Muscle layer of duodenum (tissue), 2 donors: ENCODE results near the gene TMEM38B.
"Not testable (repeated sequence)": the region's sequence is repeated elsewhere in the genome, so short reads cannot be mapped to it uniquely, and the experiment has no call there.

Experiments
- H3K27ac ChIP-seq: one replicate; pipeline ENCODE4 v1.7.0; 2013; ENCODE audit warnings: mild to moderate bottlenecking, low read length
- H3K27me3 ChIP-seq: one replicate; pipeline ENCODE4 v1.7.0; 2013; ENCODE audit warnings: low read depth, mild to moderate bottlenecking, control low read depth, low read length
- H3K36me3 ChIP-seq, 2 donors: one replicate each; pipeline ENCODE4 v1.7.0; 2013; ENCODE audit warnings: low read length in 2 of 2, control low read depth in 1 of 2, mild to moderate bottlenecking in 1 of 2; ENCODE audit not compliant: insufficient read depth in 2 of 2, control insufficient read depth in 1 of 2
- H3K4me1 ChIP-seq, 2 donors: one replicate each; pipeline ENCODE4 v1.7.0; 2013; ENCODE audit warnings: low read length in 2 of 2, mild to moderate bottlenecking in 2 of 2, control low read depth in 1 of 2, moderate library complexity in 1 of 2; ENCODE audit not compliant: insufficient read depth in 2 of 2, control insufficient read depth in 1 of 2
- H3K4me3 ChIP-seq, 2 donors: one replicate each; pipeline ENCODE4 v1.7.0; 2013; ENCODE audit warnings: low read length in 2 of 2, low read depth in 1 of 2, mild to moderate bottlenecking in 1 of 2
- H3K9me3 ChIP-seq, 2 donors: one replicate each; pipeline ENCODE4 v1.7.0; 2013; ENCODE audit warnings: low read length in 2 of 2, control low read depth in 1 of 2, mild to moderate bottlenecking in 1 of 2; ENCODE audit not compliant: control insufficient read depth in 1 of 2
- donor health status: healthy.

Gene TMEM38B

DNA sequence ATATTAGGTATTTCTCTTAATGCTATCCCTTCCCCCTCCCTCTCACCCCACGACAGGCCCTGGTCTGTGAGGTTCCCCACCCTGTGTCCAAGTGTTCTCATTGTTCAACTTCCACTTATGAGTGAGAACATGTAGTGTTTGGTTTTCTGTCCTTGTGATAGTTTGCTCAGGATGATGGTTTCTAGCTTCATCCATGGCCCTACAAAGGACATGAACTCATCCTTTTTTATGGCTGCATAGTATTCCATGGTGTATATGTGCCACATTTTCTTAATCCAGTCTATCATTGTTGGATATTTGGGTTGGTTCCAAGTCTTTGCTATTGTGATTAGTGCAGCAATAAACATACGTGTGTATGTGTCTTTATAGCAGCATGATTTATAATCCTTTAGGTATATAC is 37.1 kb downstream of the TMEM38B start:
- H3K36me3 ChIP-seq, result peaks cover 0 to 10% of the 10 kb centered on the region in 2 donors
- not testable (repeated sequence) for H3K27ac ChIP-seq, H3K4me3 ChIP-seq, H3K4me1 ChIP-seq, H3K27me3 ChIP-seq
- H3K9me3 ChIP-seq, result peaks cover 7 to 23% of the 10 kb centered on the region in 2 donors

DNA sequence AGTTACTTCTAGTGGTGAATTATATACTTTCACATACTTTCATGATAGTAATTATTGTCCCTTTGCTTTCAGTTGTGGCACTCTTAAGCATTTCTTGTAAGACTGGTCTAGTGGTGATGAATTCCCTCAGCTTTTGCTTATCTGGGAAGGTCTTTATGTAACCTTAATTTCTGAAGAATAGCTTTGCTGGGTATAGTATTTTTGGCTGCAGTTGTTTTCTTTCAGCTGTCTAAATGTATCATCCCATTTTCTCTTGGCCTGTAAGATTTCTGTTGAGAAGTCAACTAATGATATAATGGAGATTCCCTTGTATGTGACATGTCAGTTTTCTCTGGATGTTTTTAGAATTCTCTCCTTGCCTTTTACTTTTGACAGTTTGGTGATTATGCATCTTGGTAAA is 41.0 kb downstream of the TMEM38B start:
- H3K4me3 ChIP-seq, result peak overlapping the region in 1 of 2 donors; percentile 24
- peaks cover 0 to 10% of the 10 kb centered on the region in 2 donors for H3K36me3 ChIP-seq
- peaks cover 16 to 33% of the 10 kb centered on the region in 2 donors for H3K9me3 ChIP-seq
- no peaks in the 10 kb centered on the region for H3K4me1 ChIP-seq
- H3K27me3 ChIP-seq, result no peaks in the 10 kb centered on the region
- no peak overlapping the region for H3K27ac ChIP-seq

DNA sequence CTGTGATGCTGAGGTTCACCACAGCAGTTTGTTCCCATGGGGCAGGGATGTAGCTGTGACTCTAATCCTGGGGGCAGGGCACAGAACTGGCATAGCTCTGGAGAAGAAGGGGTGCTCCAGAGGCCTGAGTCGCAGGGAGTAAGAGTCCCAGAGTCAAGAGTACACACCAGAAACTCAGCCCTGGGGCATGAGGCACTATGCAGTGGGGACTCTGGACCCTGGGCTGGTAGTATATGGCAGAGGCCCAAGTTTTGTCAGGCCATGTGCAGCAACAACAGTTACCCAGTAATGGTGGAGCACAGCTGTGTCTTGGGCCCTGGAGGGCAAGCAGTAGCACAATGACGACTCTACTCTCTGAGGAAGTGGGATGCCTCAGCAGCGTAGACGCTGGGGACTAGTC is 42.9 kb downstream of the TMEM38B start:
- Histone ChIP-seq H3K4me3 (no peak overlapping the region), H3K4me1 (no peaks in the 10 kb centered on the region), H3K27ac (no peak overlapping the region), H3K27me3 (no peaks in the 10 kb centered on the region), H3K9me3 (peaks cover 16 to 33% of the 10 kb centered on the region in 2 donors), H3K36me3 (peaks cover 0 to 10% of the 10 kb centered on the region in 2 donors)

DNA sequence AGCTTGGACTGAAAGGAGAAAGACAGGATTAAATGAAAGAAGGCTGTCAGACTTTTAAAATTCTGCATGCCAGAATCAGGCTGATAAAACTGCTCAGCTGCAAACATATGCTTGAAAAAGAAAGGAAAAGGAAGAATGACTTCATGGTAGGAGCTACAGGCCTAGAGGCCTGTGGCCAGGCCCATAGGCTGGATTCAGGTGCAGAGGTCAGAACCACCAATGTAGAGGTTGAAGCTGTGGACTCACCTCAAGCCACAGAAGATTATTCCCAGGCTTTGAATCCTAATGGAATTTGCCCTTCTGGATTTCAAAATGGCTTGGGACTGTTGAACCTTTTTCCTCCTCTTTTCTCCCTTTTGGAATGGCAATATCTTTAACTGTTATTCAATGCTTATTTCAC is 47.7 kb downstream of the TMEM38B start:
- Histone ChIP-seq H3K27ac (no peak overlapping the region), H3K4me1 (no peaks in the 10 kb centered on the region), H3K27me3 (no peaks in the 10 kb centered on the region), H3K4me3 (no peak overlapping the region), H3K36me3 (no peaks in the 10 kb centered on the region), H3K9me3 (peaks cover 3% of the 10 kb centered on the region in 2 donors)

DNA sequence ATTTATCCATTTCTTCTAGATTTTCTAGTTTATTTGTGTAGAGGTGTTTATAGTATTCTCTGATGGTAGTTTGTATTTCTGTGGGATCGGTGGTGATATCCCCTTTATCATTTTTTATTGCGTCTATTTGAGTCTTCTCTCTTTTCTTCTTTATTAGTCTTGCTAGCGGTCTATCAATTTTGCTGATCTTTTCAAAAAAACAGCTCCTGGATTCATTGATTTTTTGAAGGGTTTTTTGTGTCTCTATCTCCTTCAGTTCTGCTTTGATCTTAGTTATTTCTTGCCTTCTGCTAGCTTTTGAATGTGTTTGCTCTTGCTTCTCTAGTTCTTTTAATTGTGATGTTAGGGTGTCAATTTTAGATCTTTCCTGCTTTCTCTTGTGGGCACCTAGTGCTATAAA is 53.0 kb downstream of the TMEM38B start:
- not testable (repeated sequence) for H3K27ac ChIP-seq, H3K9me3 ChIP-seq, H3K27me3 ChIP-seq, H3K4me3 ChIP-seq, H3K4me1 ChIP-seq
- H3K36me3 ChIP-seq, result peaks cover 0 to 21% of the 10 kb centered on the region in 2 donors

DNA sequence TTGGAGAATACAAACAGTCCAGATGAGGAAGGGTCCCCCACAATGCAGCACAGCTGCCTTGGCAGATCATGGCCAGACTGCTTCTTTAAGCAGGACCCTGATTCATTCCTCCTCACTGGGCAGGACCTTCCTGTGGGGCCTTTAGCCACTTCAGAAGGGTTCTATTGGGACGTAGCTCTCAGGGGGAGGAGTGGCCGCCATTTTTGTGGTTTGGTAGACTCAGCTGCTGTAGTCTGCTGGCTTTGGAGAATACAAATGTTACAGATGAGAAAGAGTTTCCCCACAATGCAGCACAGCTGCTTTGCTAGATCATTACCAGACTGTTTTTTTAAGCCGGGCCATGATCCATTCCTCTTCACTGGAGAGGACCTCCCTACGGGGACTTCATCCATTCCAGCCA is 57.4 kb downstream of the TMEM38B start:
- Histone ChIP-seq H3K27me3 (no peaks in the 10 kb centered on the region), H3K4me1 (no peaks in the 10 kb centered on the region), H3K9me3 (peaks cover 4 to 8% of the 10 kb centered on the region in 2 donors), H3K27ac (no peak overlapping the region), H3K4me3 (no peak overlapping the region), H3K36me3 (peaks cover 0 to 21% of the 10 kb centered on the region in 2 donors)

DNA sequence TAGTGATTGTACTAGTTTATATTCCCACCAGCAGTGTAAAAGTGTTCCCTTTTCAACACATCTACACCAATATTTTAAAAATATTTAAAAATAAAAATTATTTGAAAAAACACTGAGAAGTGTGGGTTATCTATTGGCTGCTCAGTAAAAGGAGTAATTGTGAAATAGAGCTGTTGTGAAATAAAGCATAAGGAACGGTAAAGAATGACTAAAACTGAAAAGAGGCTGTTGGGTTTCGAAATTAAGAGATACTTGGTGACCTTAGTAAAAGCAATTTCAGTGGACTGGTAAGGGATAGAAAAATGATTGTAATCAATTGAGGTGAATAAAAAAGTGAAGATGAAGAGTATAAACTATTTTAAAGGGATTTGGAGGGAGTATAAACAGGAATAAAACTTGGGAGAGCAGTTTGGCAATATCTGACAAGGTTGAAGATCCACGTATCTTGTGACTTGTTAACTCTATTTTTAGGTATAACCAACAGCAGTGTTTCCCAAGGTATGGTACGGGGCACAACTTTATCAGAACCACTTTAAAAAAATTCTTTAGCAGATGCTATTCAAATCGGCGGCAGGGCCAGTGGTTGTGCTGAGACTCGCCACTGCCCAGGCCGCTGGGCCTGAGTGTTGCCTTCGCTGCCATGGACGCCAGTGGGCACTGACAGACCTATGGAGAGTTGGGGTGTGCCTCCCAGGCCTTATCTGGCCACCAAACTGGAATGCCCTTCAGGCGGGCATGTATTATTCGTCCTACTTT is 63.3 kb downstream of the TMEM38B start:
- no peak overlapping the region for H3K4me3 ChIP-seq
- H3K4me1 ChIP-seq, result no peaks in the 10 kb centered on the region
- H3K9me3 ChIP-seq, result peaks cover 4 to 8% of the 10 kb centered on the region in 2 donors
- no peaks in the 10 kb centered on the region for H3K36me3 ChIP-seq
- H3K27ac ChIP-seq, result no peak overlapping the region
- no peaks in the 10 kb centered on the region for H3K27me3 ChIP-seq

DNA sequence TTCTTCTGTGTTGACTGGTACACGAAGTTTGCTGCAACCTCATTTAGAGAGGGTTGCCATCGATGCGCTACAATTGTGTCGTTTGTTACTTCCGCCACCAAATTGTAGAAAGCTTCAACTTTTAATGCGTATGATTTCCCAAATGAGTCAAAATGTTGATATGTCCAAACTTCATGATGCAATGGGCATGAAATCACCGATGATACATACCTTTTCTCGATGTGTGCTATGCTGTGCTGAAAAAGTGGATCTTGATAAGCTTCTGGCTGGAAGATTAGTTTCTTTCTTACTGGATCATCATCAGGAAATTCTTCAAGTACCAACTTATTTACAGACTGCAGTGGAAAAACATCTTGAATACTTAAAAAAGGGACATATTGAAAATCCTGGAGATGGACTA is 65.7 kb downstream of the TMEM38B start:
- Histone ChIP-seq H3K9me3 (no peaks in the 10 kb centered on the region), H3K4me3 (no peak overlapping the region), H3K4me1 (no peaks in the 10 kb centered on the region), H3K27ac (no peak overlapping the region), H3K27me3 (no peaks in the 10 kb centered on the region), H3K36me3 (no peaks in the 10 kb centered on the region)

DNA sequence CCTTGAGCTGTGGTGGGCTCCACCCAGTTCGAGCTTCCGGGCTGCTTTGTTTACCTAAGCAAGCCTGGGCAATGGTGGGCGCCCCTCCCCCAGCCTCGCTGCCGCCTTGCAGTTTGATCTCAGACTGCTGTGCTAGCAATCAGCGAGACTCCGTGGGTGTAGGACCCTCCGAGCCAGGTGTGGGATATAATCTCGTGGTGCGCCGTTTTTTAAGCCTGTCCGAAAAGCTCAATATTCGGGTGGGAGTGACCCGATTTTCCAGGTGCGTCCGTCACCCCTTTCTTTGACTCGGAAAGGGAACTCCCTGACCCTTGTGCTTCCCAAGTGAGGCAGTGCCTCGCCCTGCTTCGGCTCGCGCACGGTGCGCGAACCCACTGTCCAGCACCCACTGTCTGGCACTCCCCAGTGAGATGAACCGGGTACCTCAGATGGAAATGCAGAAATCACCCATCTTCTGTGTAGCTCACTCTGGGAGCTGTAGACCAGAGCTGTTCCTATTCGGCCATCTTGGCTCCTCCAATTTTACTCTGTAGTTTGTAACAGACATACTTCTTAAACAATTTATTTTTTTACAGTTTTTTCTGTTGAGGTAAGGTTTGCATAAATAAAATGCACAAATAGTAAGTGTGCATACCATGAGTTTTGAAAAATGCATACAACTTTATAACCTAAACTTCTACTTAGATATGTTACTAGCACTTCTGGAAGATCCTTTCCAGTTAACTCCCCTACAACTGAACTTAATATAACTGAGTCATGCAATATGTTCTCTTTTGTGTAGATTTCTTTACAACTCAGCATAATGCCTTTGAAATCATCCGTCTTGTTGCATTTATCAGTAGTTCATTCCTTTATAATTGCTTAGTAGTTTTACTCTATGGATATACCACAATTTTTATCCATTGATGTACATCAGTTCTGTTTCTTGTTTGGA is 88.5 kb downstream of the TMEM38B start:
- H3K27ac ChIP-seq, H3K4me3 ChIP-seq, H3K36me3 ChIP-seq, H3K9me3 ChIP-seq, H3K4me1 ChIP-seq, H3K27me3 ChIP-seq: not testable (repeated sequence)

DNA sequence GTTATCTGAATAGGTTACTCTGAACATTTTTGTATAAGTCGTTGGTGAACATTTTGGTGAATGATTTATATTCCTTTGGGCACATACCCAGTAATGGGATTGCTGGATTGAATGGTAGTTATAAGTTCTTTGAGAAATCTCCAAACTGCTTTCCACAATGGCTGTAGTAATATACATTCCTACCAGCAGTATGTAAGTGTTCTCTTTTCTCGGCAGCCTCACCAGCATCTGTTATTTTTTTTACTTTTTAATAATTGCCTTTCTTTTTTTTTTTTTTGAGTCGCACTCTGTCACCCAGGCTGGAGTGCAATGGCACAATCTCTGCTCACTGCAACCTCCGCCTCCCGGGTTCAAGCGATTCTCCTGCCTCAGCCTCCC is 89.1 kb downstream of the TMEM38B start:
- not testable (repeated sequence) for H3K9me3 ChIP-seq, H3K27me3 ChIP-seq, H3K4me3 ChIP-seq, H3K4me1 ChIP-seq, H3K27ac ChIP-seq, H3K36me3 ChIP-seq

DNA sequence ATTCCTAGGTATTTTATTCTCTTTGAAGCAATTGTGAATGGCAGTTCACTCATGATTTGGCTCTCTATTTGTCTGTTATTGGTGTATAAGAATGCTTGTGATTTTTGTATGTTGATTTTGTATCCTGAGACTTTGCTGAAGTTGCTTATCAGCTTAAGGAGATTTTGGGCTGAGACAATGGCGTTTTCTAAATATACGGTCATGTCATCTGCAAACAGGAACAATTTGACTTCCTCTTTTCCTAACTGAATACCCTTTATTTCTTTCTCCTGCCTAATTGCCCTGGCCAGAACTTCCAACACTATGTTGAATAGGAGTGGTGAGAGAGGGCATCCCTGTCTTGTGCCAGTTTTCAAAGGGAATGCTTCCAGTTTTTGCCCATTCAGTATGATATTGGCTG is 92.5 kb downstream of the TMEM38B start:
- H3K4me3 ChIP-seq, H3K36me3 ChIP-seq, H3K27ac ChIP-seq, H3K4me1 ChIP-seq, H3K27me3 ChIP-seq: not testable (repeated sequence)
- peaks cover 0 to 10% of the 10 kb centered on the region in 2 donors for H3K9me3 ChIP-seq
